ENCODE data around the gene CHIA. TPM values are rescaled to one million over a fixed set of nuclear protein-coding genes. Genes with fewer than 3 reads are reported as not detected.

The CHIA gene
- total and polyA plus RNA-seq, 2 of the 13 experiments (the other 11 are each of a cell fraction or from before 2014, with no cell fraction given): not detected

- POLR2A ChIA-PET: no interaction called here
- BruUV-seq (replicated peaks): no TSS peak
- Histone ChIP-seq H3K79me2 (ENCODE audit: insufficient read depth, low read length) (no peaks in the 10 kb centered on the region), H3K4me3 (replicated peaks in 1 of 3; ENCODE audit: insufficient read depth in 1 of 3, low read depth in 2 of 3, low read length in 3 of 3) (no peak overlapping the region), H3K9me3 (ENCODE audit: low read length) (no peaks in the 10 kb centered on the region), H3K4me1 (ENCODE audit: insufficient read depth, low read length) (peaks cover 67% of the 10 kb centered on the region), H3K27ac (ENCODE audit: extremely low read length, insufficient read depth, low read length) (no peak overlapping the region), H3K4me2 (ENCODE audit: low read depth, low read length) (no peak overlapping the region), H3K36me3 (replicated peaks in 1 of 2; ENCODE audit: control insufficient read depth in 1 of 2, insufficient read depth in 2 of 2, low read length in 2 of 2) (no peaks in the 10 kb centered on the region), H3K9ac (ENCODE audit: insufficient read depth, low read depth, low read length) (no peak overlapping the region), H4K20me1 (ENCODE audit: insufficient read depth, low read length) (no peaks in the 10 kb centered on the region), H3K27me3 (ENCODE audit: control insufficient read depth in 1 of 2, insufficient read depth in 2 of 2, low read length in 2 of 2) (peaks cover 5 to 6% of the 10 kb centered on the region in 2 experiments; a peak in 3 of 5 replicates), H2AFZ (ENCODE audit: low read length) (no peak overlapping the region)
- in situ Hi-C loops (cut with HindIII; ENCODE audit: extremely low pct_ligation_motif_present, low pct_unique_long_range_greater_than_20kb) (no loop called here), intact Hi-C loops (cut with micrococcal nuclease; ENCODE audit: unreplicated experiment) (no loop called here)
- DNase-seq (ENCODE audit: low spot score) (no peak), FAIRE-seq (no peak), ATAC-seq (no peak)
- CTCF ChIA-PET (ENCODE audit: low intra/inter-chr PET ratio, low total read pairs): no interaction called here
- WGBS (ENCODE audit: low lambda C conversion rate): 32% methylated on average over 2 of the region's 2 CpGs
- TF ChIP-seq ZNF773 (CRISPR knock-in tag; IDR thresholded peaks at IDR 0.05; ENCODE audit: borderline replicate concordance): no peak
- no peak for TF ChIP-seq ZHX1 (CRISPR knock-in tag; IDR thresholded peaks at IDR 0.05; ENCODE audit: low read depth)
- TF ChIP-seq ZNF44 (CRISPR knock-in tag; IDR thresholded peaks at IDR 0.05): no peak
- no peak for TF ChIP-seq BRCA1 (CRISPR knock-in tag; IDR thresholded peaks at IDR 0.05)
- TF ChIP-seq FOXM1 (CRISPR knock-in tag; IDR thresholded peaks at IDR 0.05): no peak
- no peak for TF ChIP-seq ATF5 (CRISPR knock-in tag; IDR thresholded peaks at IDR 0.05; ENCODE audit: low read depth)
- TF ChIP-seq XBP1 (CRISPR knock-in tag; IDR thresholded peaks at IDR 0.05): no peak
- no peak for TF ChIP-seq AHR (CRISPR knock-in tag; IDR thresholded peaks at IDR 0.05)
- TF ChIP-seq ZNF724P (CRISPR knock-in tag; IDR thresholded peaks at IDR 0.05; ENCODE audit: borderline replicate concordance): no peak
- no peak for TF ChIP-seq GMEB1 (CRISPR knock-in tag; IDR thresholded peaks at IDR 0.05; ENCODE audit: borderline replicate concordance)
- TF ChIP-seq HOXA5 (CRISPR knock-in tag; IDR thresholded peaks at IDR 0.05): no peak
- TF ChIP-seq HOMEZ (CRISPR knock-in tag; IDR thresholded peaks at IDR 0.05; ENCODE audit: low read depth): no peak
- TF ChIP-seq ZSCAN5A (CRISPR knock-in tag; IDR thresholded peaks at IDR 0.05; ENCODE audit: borderline replicate concordance): no peak
- TF ChIP-seq MXD4 (CRISPR knock-in tag; IDR thresholded peaks at IDR 0.05): no peak
- no peak for TF ChIP-seq NFYC (CRISPR knock-in tag; IDR thresholded peaks at IDR 0.05)
- no peak for TF ChIP-seq ASH2L (IDR thresholded peaks at IDR 0.05; ENCODE audit: insufficient read length, low read depth, low read length)
Observed at GRCh38 chr1:111252786-111253185, 37.9 kb upstream of the CHIA start.

All from HepG2 (cell line).